Adrenal gland (tissue), 5 donors: ENCODE results near the gene TMEM117.

Experiments used
- CTCF ChIP-seq, 6 experiments: fragments of 450-650 bp in 4 of 6; fragments of 200-600 bp in 2 of 6; sonication (generic) in 1 of 6; IDR thresholded peaks; 1 replicate in 5 of 6; 2 replicates in 1 of 6; pipeline versions ENCODE4 v1.5.1 to v1.8.0; 2016 to 2021; ENCODE audit warnings: antibody characterized with exemption in 6 of 6, mild to moderate bottlenecking in 2 of 6, moderate library complexity in 1 of 6
- POLR2A ChIP-seq, 2 donors: fragments of 450-650 bp; IDR thresholded peaks; one replicate each; pipeline ENCODE4 v1.6.1; 2017; ENCODE audit warnings: antibody characterized with exemption in 2 of 2, mild to moderate bottlenecking in 2 of 2, moderate library complexity in 1 of 2
- donor health status: DM: no; HTN: no; CAD: no.

GRCh38 chr12:43899574-43899973 lies 63.7 kb downstream of the TMEM117 start:
- TF ChIP-seq CTCF (IDR thresholded peaks at IDR 0.05) (no peak), POLR2A (IDR thresholded peaks at IDR 0.05) (no peak)
